ENCODE data around the gene GULP1. TPM values are rescaled to one million over a fixed set of nuclear protein-coding genes. Genes with fewer than 3 reads are reported as not detected.

GULP1 gene
- total RNA-seq, 1 experiment from 2014 or later = 75.1 TPM

- TF ChIP-seq, protein P1, sequence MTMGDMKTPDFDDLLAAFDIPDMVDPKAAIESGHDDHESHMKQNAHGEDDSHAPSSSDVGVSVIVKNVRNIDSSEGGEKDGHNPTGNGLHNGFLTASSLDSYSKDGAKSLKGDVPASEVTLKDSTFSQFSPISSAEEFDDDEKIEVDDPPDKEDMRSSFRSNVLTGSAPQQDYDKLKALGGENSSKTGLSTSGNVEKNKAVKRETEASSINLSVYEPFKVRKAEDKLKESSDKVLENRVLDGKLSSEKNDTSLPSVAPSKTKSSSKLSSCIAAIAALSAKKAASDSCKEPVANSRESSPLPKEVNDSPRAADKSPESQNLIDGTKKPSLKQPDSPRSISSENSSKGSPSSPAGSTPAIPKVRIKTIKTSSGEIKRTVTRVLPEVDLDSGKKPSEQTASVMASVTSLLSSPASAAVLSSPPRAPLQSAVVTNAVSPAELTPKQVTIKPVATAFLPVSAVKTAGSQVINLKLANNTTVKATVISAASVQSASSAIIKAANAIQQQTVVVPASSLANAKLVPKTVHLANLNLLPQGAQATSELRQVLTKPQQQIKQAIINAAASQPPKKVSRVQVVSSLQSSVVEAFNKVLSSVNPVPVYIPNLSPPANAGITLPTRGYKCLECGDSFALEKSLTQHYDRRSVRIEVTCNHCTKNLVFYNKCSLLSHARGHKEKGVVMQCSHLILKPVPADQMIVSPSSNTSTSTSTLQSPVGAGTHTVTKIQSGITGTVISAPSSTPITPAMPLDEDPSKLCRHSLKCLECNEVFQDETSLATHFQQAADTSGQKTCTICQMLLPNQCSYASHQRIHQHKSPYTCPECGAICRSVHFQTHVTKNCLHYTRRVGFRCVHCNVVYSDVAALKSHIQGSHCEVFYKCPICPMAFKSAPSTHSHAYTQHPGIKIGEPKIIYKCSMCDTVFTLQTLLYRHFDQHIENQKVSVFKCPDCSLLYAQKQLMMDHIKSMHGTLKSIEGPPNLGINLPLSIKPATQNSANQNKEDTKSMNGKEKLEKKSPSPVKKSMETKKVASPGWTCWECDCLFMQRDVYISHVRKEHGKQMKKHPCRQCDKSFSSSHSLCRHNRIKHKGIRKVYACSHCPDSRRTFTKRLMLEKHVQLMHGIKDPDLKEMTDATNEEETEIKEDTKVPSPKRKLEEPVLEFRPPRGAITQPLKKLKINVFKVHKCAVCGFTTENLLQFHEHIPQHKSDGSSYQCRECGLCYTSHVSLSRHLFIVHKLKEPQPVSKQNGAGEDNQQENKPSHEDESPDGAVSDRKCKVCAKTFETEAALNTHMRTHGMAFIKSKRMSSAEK (CRISPR knock-in tag; IDR thresholded peaks at IDR 0.05; ENCODE audit: borderline replicate concordance) = 0 out of 2 replicates have a peak, but pooled peaks have one; percentile 18
- TF ChIP-seq RELA (CRISPR knock-in tag; IDR thresholded peaks at IDR 0.05; ENCODE audit: borderline replicate concordance) (no peak), IRF2 (CRISPR knock-in tag; IDR thresholded peaks at IDR 0.05; ENCODE audit: borderline replicate concordance, low read depth) (0 out of 2 replicates have a peak, but pooled peaks have one; percentile 56), ELF4 (CRISPR knock-in tag; IDR thresholded peaks at IDR 0.05; ENCODE audit: low read depth) (no peak), ZNF317 (CRISPR knock-in tag; IDR thresholded peaks at IDR 0.05; ENCODE audit: borderline replicate concordance, low read depth) (0 out of 2 replicates have a peak, but pooled peaks have one; percentile 7), CREB1 (CRISPR knock-in tag; IDR thresholded peaks at IDR 0.05) (0 out of 2 replicates have a peak, but pooled peaks have one; percentile 12), ZBTB21 (CRISPR knock-in tag; IDR thresholded peaks at IDR 0.05; ENCODE audit: borderline replicate concordance) (peak; percentile 57; the same call in 1 of the 2 replicates), ATF2 (CRISPR knock-in tag; IDR thresholded peaks at IDR 0.05; ENCODE audit: borderline replicate concordance, low read depth) (no peak), NFATC4 (CRISPR knock-in tag; IDR thresholded peaks at IDR 0.05) (no peak)
- TF ChIP-seq, protein P2, sequence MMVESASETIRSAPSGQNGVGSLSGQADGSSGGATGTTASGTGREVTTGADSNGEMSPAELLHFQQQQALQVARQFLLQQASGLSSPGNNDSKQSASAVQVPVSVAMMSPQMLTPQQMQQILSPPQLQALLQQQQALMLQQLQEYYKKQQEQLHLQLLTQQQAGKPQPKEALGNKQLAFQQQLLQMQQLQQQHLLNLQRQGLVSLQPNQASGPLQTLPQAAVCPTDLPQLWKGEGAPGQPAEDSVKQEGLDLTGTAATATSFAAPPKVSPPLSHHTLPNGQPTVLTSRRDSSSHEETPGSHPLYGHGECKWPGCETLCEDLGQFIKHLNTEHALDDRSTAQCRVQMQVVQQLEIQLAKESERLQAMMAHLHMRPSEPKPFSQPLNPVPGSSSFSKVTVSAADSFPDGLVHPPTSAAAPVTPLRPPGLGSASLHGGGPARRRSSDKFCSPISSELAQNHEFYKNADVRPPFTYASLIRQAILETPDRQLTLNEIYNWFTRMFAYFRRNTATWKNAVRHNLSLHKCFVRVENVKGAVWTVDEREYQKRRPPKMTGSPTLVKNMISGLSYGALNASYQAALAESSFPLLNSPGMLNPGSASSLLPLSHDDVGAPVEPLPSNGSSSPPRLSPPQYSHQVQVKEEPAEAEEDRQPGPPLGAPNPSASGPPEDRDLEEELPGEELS (CRISPR knock-in tag; IDR thresholded peaks at IDR 0.05) = peak; percentile 79
Observed at GRCh38 chr2:188292348-188293239, 920 bp downstream of the GULP1 start (continued).

- no peak for TF ChIP-seq KAT7 (CRISPR knock-in tag; IDR thresholded peaks at IDR 0.05; ENCODE audit: borderline replicate concordance)
- no peak for TF ChIP-seq ZNF317 (CRISPR knock-in tag; IDR thresholded peaks at IDR 0.05; ENCODE audit: borderline replicate concordance, low read depth)
- TF ChIP-seq RORB (CRISPR knock-in tag; IDR thresholded peaks at IDR 0.05) = no peak
- TF ChIP-seq, protein P3, sequence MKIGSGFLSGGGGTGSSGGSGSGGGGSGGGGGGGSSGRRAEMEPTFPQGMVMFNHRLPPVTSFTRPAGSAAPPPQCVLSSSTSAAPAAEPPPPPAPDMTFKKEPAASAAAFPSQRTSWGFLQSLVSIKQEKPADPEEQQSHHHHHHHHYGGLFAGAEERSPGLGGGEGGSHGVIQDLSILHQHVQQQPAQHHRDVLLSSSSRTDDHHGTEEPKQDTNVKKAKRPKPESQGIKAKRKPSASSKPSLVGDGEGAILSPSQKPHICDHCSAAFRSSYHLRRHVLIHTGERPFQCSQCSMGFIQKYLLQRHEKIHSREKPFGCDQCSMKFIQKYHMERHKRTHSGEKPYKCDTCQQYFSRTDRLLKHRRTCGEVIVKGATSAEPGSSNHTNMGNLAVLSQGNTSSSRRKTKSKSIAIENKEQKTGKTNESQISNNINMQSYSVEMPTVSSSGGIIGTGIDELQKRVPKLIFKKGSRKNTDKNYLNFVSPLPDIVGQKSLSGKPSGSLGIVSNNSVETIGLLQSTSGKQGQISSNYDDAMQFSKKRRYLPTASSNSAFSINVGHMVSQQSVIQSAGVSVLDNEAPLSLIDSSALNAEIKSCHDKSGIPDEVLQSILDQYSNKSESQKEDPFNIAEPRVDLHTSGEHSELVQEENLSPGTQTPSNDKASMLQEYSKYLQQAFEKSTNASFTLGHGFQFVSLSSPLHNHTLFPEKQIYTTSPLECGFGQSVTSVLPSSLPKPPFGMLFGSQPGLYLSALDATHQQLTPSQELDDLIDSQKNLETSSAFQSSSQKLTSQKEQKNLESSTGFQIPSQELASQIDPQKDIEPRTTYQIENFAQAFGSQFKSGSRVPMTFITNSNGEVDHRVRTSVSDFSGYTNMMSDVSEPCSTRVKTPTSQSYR (CRISPR knock-in tag; IDR thresholded peaks at IDR 0.05) = no peak
- Mint-ChIP-seq H3K9me3 (peaks cover 10% of the 10 kb centered on the region), H3K27ac (peak overlapping the region; percentile 94), H3K4me1 (peaks cover 39% of the 10 kb centered on the region), H3K36me3 (peaks cover 17% of the 10 kb centered on the region), H3K4me3 (peak overlapping the region; percentile 89), H3K27me3 (ENCODE audit: low read depth) (no peaks in the 10 kb centered on the region)
- ATAC-seq = 0 out of 2 replicates have a peak, but pooled peaks have one; percentile 1
- ChIA-PET POLR2A (interaction anchor here (1.1 to 3.1 kb wide), 5 partner anchors 10 to 266 kb away, joined by 5 to 25 read pairs (median 11); no protein-coding TSS in a partner anchor), CTCF (interaction anchor here (1.1 to 3.0 kb wide), 9 partner anchors 11 to 220 kb away, joined by 3 to 17 read pairs (median 10); no protein-coding TSS in a partner anchor)
- DNase-seq (ENCODE audit: low spot score) = no peak
Observed at GRCh38 chr2:188293601-188294351, 2.1 kb downstream of the GULP1 start.

Measured in WTC11 (cell line).